NCI-H2107 treated with DMSO at 0.1 percent for 48 hours (cell line): ENCODE measurements around the gene PTRH1.

Source experiments
- DNase-seq: peaks from one replicate; lab custom pipeline; 2025; ENCODE audit not compliant: unreplicated experiment; lab: John Stamatoyannopoulos, UW

Gene PTRH1

DNA sequence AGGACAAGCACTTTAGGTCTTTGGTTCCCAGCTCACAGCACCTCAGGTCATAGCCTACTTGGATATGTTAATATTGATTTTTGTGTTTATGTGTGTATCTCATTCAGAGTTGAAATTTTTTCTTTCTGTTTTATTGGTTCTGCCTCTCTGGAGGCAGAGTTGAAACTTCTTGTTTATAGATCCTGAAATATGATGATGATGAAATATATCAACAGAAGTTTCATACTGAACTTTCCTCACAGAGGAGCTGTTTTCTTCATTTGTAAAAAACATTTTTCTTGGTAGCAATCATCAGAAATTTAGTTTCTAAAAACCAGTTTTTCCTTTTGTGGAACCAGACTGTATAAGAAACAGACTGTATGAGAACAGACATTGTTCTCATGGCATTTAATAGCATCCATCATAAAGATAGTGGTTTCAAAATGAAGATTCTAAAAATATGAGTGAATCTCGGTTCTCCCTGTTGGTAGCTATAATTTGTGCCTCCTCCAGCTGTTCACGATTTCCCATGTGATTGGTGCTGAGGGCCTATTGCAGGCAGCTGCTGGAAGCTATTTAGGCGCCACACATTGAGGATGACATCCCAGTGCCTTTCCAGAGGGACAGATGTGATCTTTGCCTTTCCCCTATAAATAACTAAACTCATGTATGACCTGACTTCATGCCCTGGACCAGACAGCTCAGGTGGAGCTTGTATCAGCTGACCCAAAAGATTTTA is 48.2 kb downstream of the PTRH1 start:
- DNase-seq = no peak

DNA sequence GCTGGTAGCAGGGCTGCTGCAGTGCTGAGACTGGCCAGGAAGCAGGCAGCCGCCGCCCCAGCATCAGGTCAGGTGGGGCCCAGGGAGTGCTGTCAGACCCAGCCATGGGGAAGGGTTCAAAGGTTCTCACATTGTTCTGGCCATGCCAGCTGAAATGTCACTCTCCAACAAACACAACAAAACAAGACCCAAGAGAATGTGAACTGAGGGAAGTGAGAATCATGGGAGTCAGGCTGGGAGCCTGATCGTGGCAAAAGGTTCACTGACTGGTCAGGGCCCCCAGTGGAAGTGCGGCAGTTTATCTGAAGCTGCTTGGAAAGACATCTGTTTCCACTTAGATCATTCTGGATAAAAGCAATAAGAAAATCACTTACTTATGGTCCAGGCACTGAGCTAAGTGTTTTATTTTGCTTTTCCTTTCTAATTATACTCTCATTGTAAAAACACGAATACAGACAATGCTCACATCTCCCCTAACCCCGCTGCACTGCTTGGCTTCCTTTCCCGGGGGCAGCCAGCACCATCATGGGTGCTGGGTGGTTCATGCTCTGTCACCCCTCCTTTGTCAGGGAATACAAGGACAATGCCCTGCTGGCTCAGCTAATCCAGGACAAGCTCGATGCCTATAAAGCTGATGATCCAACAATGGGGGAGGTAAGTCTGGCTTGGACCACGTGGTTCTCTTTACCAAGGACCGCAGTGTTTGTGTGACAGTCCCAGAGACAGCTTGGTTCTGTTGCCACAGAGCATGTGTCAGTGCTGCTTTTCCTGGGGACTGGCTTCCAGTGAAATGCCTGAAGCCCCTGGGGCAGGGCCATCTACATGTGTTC is 50.6 kb downstream of the PTRH1 start:
- DNase-seq = no peak

DNA sequence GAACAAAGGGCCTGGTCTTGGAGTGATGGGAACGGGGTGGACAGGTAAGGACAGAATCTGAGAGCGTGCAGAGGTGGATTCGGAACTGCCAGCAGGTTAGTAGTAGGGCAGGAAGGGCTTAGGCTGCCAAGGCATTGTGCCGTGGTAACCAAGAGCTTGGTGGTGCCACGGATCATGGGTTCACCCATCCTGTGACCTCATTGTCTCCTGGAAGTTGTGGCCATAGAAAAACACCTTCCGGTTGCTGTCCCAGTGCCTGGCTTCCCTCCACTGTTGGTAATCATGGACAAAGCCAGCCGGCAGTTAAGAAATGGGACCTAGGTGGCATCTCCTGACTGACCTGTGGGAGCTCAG is 51.2 kb downstream of the PTRH1 start:
- DNase-seq = no peak
